Measurements from ENCODE around the gene ODAD2. TPM values are rescaled to one million over a fixed set of nuclear protein-coding genes. Genes with fewer than 3 reads are reported as not detected.
"Not testable (repeated sequence)": the region's sequence is repeated elsewhere in the genome, so short reads cannot be mapped to it uniquely, and the experiment has no call there.

Gene ODAD2
- total RNA-seq, 4 donors from 2014 or later = 0.31 to 3.2 TPM; not detected in 2

- DNase-seq (ENCODE audit: low spot score) (no peak), ATAC-seq (ENCODE audit: low FRiP score) (peak; percentile 88)
- no peak for TF ChIP-seq CTCF (IDR thresholded peaks at IDR 0.05)
Observed at GRCh38 chr10:27998178-27998953, 513 bp downstream of the ODAD2 start.

GRCh38 chr10:27997865-27998177 is 1.1 kb downstream of the ODAD2 start:
- TF ChIP-seq CTCF (IDR thresholded peaks at IDR 0.05) = no peak
- no peak for ATAC-seq (ENCODE audit: low FRiP score)
- DNase-seq (ENCODE audit: low spot score) = no peak

GRCh38 chr10:27995311-27995710 is 3.6 kb downstream of the ODAD2 start:
- ATAC-seq (ENCODE audit: low FRiP score) = no peak
- TF ChIP-seq CTCF (IDR thresholded peaks at IDR 0.05) = no peak

GRCh38 chr10:27989357-27989756 is 9.5 kb downstream of the ODAD2 start:
- not testable (repeated sequence) for DNase-seq (ENCODE audit: low spot score); ATAC-seq (ENCODE audit: low FRiP score)

More at GRCh38 chr10:27995311-27995710, 3.6 kb downstream of the ODAD2 start:
- no peak for DNase-seq (ENCODE audit: low spot score)

- no peak for DNase-seq (ENCODE audit: low spot score)
- no peak for ATAC-seq (ENCODE audit: low FRiP score)
- no peak for TF ChIP-seq CTCF (IDR thresholded peaks at IDR 0.05)
Observed at GRCh38 chr10:27986821-27987220, 12.1 kb downstream of the ODAD2 start.

- ATAC-seq (ENCODE audit: low FRiP score) (no peak), DNase-seq (ENCODE audit: low spot score) (no peak)
- TF ChIP-seq CTCF (IDR thresholded peaks at IDR 0.05) = no peak
Observed at GRCh38 chr10:27982875-27983543, 15.9 kb downstream of the ODAD2 start.

GRCh38 chr10:27981744-27982143 is 17.1 kb downstream of the ODAD2 start:
- DNase-seq (ENCODE audit: low spot score) (no peak), ATAC-seq (ENCODE audit: low FRiP score) (no peak)
- TF ChIP-seq CTCF (IDR thresholded peaks at IDR 0.05) = no peak

- ATAC-seq (ENCODE audit: low FRiP score) = not testable (repeated sequence)
Observed at GRCh38 chr10:27970795-27971194, 28.1 kb downstream of the ODAD2 start.

GRCh38 chr10:27969931-27970330 is 28.9 kb downstream of the ODAD2 start:
- not testable (repeated sequence) for DNase-seq (ENCODE audit: low spot score); ATAC-seq (ENCODE audit: low FRiP score)

More at GRCh38 chr10:27970795-27971194, 28.1 kb downstream of the ODAD2 start:
- DNase-seq (ENCODE audit: low spot score) = not testable (repeated sequence)
